CD4-positive, alpha-beta T cell treated with Interferon alpha-2 for 1 hour (primary cell): ENCODE measurements around the gene MYD88.

Source experiments
- DNase-seq, 2 donors: peaks; one replicate each; pipeline ENCODE4 v3.0.0-alpha.2; 2020 to 2022

The MYD88 gene

GRCh38 chr3:38168151-38169026 is 29.9 kb downstream of the MYD88 start:
- no peak for DNase-seq

GRCh38 chr3:38169027-38169317 is 30.5 kb downstream of the MYD88 start:
- DNase-seq: no peak

DNA sequence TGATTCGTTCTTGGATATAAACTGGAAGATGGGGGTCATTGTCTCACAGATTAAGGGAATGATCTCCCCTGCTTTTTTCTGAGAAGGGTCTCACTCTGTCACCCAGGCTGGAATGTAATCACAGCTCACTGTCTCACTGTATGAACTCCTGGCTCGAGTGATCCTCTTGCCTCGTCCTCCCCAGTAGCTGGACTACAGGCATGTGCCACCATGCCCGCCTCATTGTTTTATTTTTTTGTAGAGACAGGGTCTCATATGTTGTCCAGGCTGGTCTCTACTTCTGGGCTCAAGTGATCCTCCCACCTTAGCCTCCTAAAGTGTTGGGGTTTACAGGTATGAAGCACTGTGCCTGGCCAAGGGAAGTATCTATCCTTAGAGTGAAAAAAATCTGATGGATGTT is 32.3 kb downstream of the MYD88 start:
- no peak for DNase-seq

DNA sequence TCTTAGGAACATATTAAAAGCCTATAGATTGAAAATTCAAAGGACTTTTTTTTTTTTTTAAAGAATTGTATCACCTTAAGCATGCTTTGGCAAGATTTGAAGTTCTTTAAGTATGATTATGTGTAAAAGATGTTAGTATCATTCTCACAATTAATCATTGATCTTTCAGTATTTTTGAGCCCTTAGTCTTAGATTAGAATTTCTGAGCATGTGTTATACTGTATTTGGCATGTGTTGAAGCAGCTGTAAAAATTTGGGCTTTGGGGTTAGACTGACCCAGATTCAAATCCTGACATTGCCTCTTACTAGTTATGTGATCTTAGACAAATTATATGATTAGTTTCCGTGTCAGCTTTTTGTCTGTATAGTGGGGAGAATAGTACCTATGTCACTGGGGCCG is 33.2 kb downstream of the MYD88 start:
- DNase-seq: no peak

GRCh38 chr3:38173834-38174418 is 35.5 kb downstream of the MYD88 start:
- DNase-seq: no peak

GRCh38 chr3:38177181-38177580 is 38.7 kb downstream of the MYD88 start:
- DNase-seq: no peak

- no peak for DNase-seq
Observed at GRCh38 chr3:38186781-38187180, 48.3 kb downstream of the MYD88 start.

DNA sequence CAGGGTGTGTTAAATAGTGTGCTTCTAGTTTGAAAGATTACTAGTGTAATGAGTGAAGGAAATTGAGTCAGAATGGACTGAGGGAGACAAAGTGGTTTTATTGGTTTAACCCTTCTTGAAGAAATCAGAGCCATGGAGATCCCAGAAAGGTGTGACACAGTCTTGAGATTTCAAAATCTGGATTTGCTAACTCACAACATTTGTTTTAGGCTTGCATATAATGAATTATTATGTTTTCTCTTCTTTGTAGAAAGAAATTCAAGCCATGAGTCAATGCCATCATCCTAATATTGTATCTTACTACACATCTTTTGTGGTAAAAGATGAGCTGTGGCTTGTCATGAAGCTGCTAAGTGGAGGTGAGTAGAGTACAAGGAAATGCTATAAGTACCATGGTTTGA is 52.0 kb downstream of the MYD88 start:
- no peak for DNase-seq
